ENCODE measurements around the gene TRIM37. TPM values are rescaled to one million over a fixed set of nuclear protein-coding genes. Genes with fewer than 3 reads are reported as not detected.

TRIM37 gene
- total RNA-seq, 4 donors from 2014 or later, result 16.8 to 29.3 (median 21.5) TPM

DNA sequence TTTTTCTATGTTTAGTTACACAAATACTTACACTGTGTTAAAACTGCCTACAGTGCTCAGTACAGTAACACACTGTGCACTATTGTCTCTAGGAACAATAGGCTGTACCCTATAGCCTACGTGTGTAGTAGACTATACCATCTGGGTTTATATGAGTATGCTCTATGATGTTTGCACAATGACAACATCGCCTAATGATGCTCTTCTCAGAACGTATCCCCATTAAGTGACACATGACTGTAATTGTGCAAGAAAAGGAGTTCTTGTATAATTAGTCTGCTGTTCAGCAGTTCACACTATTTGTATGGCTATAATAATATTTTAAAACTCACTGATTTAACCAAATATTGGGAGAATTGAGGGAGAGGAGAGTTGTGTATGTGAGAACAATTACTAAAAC lies 173.7 kb downstream of the TRIM37 start:
- TF ChIP-seq, protein P1, sequence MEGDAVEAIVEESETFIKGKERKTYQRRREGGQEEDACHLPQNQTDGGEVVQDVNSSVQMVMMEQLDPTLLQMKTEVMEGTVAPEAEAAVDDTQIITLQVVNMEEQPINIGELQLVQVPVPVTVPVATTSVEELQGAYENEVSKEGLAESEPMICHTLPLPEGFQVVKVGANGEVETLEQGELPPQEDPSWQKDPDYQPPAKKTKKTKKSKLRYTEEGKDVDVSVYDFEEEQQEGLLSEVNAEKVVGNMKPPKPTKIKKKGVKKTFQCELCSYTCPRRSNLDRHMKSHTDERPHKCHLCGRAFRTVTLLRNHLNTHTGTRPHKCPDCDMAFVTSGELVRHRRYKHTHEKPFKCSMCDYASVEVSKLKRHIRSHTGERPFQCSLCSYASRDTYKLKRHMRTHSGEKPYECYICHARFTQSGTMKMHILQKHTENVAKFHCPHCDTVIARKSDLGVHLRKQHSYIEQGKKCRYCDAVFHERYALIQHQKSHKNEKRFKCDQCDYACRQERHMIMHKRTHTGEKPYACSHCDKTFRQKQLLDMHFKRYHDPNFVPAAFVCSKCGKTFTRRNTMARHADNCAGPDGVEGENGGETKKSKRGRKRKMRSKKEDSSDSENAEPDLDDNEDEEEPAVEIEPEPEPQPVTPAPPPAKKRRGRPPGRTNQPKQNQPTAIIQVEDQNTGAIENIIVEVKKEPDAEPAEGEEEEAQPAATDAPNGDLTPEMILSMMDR (IDR thresholded peaks at IDR 0.05), result no peak
- DNase-seq (ENCODE audit: low spot score), result no peak
- ATAC-seq (ENCODE audit: low FRiP score), result no peak

Small RNA genes lying within 50 kb of the gene (small RNA-seq; reads per million reads assigned to genes)
- gene MIR301A (8.2 reads per million, percentile 85 among the genes with 10 or more reads in this experiment), gene MIR454 (9.3 reads per million, percentile 87 among the genes with 10 or more reads in this experiment), gene RN7SL716P (not detected), gene RNU2-58P (not detected)

Other genes with a start within 250 kb of the TRIM37 start
- gene SKA2, start 48.3 kb upstream of the TRIM37 start, total RNA-seq, result 10 to 100 TPM; 11.8 to 28.4 (median 20.2) TPM
- 1 to 10 TPM in 2 of 4 donors, under 1 TPM in 2; 0.82 to 3.5 (median 1.4) TPM for gene PRR11, start 48.9 kb upstream of the TRIM37 start, total RNA-seq
- 10 to 100 TPM in 3 of 4 donors, 1 to 10 TPM in 1; 6.8 to 12.1 (median 10.7) TPM for gene SMG8, start 103.2 kb upstream of the TRIM37 start, total RNA-seq
- 1 to 10 TPM in 3 of 4 donors, under 1 TPM in 1; 0.24 to 3.3 (median 2.6) TPM for gene GDPD1, start 113.6 kb upstream of the TRIM37 start, total RNA-seq
- gene YPEL2, start 224.8 kb upstream of the TRIM37 start, total RNA-seq, result 10 to 100 TPM; 34.3 to 53.6 (median 40.7) TPM

Data from omental fat pad (tissue), 4 donors.